Epithelial cell of proximal tubule (primary cell): ENCODE data around the gene P2RX3. TPM values are rescaled to one million over a fixed set of nuclear protein-coding genes. Genes with fewer than 3 reads are reported as not detected.
"Not testable (repeated sequence)": the region's sequence is repeated elsewhere in the genome, so short reads cannot be mapped to it uniquely, and the experiment has no call there.

Experiments used
- DNase-seq: peaks from one replicate; pipeline ENCODE4 v3.0.0-alpha.2; 2011; ENCODE audit warnings: low read depth
- H3K4me3 ChIP-seq: 2 replicates; pipeline ENCODE4 v1.5.1; 2011; ENCODE audit warnings: low read depth, mild to moderate bottlenecking, low read length
- total RNA-seq: library from RNA; depleted of rRNA; stranded (reverse); fragments of >200 nt; gene quantifications from 2 replicates; pipeline ENCODE4 v1.2.3, GENCODE V29; 2015
- TF ChIP-seq, protein P1 (sequence below): conservative IDR thresholded peaks from 2 replicates; pipeline ENCODE4 v1.5.1; 2012; ENCODE audit warnings: low read depth, mild to moderate bottlenecking, low read length

P2RX3 gene
- not detected in 2 replicates for total RNA-seq

DNA sequence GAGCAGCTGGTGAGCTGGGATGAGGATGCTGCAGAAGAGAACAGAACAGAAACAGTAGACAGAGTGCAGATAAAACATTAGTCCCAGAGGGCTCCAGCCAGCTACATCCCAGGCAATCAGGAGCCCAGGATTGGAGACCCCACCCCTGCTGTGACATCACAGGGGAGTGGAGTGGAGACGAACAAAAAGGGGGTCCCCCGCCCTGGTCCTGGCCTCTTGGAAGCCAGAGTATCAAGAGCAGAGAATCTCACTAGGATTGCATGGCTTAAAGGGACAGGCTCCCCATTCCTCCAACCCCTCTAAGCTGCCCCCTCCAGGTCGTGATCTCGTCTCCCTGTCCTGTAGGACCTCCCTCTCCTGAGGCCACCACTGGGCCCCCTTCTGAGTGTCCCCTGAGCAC lies at the start of gene P2RX3:
Gene P2RX3, plus strand, starts transcription at position 211 of the 400 bp plus-strand sequence. CDS start 199 bp downstream, outside the sequence.
- TF ChIP-seq, protein P1, sequence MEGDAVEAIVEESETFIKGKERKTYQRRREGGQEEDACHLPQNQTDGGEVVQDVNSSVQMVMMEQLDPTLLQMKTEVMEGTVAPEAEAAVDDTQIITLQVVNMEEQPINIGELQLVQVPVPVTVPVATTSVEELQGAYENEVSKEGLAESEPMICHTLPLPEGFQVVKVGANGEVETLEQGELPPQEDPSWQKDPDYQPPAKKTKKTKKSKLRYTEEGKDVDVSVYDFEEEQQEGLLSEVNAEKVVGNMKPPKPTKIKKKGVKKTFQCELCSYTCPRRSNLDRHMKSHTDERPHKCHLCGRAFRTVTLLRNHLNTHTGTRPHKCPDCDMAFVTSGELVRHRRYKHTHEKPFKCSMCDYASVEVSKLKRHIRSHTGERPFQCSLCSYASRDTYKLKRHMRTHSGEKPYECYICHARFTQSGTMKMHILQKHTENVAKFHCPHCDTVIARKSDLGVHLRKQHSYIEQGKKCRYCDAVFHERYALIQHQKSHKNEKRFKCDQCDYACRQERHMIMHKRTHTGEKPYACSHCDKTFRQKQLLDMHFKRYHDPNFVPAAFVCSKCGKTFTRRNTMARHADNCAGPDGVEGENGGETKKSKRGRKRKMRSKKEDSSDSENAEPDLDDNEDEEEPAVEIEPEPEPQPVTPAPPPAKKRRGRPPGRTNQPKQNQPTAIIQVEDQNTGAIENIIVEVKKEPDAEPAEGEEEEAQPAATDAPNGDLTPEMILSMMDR = no peak
- DNase-seq = no peak
- no peak within 1 kb of the TSS for H3K4me3 ChIP-seq

DNA sequence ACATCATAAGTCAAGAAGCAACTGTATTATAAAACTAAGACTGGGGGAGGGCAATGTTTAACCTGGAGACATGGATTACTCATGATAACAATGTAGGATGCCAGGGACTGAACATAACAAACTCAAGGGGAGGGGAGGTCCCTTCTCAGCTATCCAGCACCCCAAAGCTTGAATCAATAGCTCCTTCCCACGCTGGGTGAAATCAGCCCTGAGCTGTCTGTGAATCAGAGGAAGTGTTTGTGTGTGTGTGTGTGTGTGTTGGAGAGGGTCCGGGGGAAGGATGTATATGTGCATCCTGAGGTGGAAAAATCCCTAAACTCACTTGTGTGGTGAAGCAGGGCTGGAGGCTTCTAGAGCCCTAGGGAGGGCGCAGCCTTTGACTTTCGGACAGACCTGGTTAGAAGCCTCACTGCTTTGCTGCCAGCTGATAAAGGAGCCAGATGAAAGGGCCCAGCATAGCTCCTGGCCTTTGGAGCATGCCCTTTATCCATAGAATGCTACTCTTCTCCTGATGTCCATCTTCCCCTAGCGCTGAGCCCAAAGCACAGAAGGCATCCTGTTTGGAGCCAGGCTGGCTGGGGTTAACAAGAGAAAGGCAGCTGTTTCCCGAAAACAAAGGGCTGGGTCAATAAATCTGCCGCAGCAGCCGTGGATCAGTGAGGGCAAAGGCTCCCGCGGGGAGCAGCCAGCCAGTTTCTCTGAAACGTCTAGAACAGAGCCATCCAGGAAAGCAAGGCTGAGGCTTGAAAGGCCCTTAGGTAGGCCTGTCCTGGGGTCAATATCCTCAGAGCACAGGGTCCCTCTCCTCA lies 49.2 kb upstream of the P2RX3 start:
- DNase-seq = no peak
- TF ChIP-seq, protein P1 = no peak
- no peak overlapping the region for H3K4me3 ChIP-seq

DNA sequence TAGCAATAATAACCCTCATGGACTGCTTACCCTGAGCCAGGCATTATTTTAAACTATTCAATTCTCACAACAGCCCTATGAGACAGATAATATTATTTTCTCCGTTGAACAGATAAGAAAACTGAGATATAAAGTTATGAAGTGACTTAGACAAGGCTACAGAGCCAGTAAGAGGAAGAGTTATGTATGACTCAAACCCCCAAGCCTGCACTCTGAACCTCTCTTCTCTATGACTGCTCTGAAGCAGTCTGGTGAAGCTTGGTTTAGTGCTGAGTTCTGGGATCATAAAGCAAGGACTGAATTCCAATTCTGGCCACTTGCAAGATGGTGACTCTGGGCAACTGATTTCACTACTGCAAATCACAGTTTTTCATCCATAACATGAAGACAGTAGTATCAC lies 47.9 kb upstream of the P2RX3 start:
- H3K4me3 ChIP-seq = no peak overlapping the region
- TF ChIP-seq, protein P1 = no peak
- DNase-seq = no peak

GRCh38 chr11:57294225-57295131 lies 43.7 kb upstream of the P2RX3 start:
- TF ChIP-seq, protein P1 = no peak
- DNase-seq = no peak
- H3K4me3 ChIP-seq = no peak overlapping the region

DNA sequence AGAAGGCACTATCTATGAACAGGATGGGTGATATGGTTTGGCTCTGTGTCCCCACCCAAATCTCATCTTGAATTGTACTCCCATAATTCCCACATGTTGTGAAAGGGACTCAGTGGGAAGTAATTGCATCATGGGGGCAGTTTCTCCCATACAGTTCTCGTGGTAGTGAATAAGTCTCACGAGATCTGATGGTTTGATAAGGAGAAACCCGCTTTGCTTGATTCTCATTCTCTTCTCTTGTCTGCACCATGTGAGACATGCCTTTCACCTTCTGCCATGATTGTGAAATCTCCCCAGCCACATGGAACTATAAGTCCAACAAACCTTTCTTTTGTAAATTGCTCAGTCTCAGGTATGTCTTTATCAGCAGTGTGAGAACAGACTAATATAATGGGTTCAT lies 41.9 kb upstream of the P2RX3 start:
- DNase-seq, H3K4me3 ChIP-seq: not testable (repeated sequence)

DNA sequence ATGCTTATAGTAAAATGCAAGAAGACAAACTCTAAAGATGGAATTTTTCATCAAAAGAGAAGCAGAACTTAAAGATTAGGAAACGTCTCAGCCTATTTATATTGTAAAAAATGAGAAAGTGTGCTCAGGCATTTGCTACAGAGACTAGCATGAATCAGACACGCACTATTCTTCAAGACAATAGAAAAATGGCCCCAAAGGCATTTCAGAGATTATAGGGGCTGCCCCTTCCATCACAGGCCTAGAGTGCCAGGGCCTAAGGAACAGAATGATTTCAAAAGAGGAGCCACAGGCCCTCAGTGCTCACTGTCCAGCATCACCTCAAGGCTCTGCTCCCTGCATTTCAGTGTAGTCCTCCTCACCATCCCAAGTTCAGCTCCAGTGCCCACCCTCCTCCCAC lies 40.9 kb upstream of the P2RX3 start:
- no peak for DNase-seq
- H3K4me3 ChIP-seq = no peak overlapping the region
- TF ChIP-seq, protein P1 = no peak

GRCh38 chr11:57299150-57299737 lies 38.9 kb upstream of the P2RX3 start:
- DNase-seq = no peak
- H3K4me3 ChIP-seq = no peak overlapping the region
- TF ChIP-seq, protein P1 = no peak
